Limb (tissue), 2 donors: ENCODE data around the gene GALR3.

ENCODE experiments used
- DNase-seq, 2 donors: peaks; one replicate each; pipeline ENCODE4 v3.0.0-alpha.2; 2016; ENCODE audit errors: extremely low spot score in 2 of 2

The GALR3 gene

DNA sequence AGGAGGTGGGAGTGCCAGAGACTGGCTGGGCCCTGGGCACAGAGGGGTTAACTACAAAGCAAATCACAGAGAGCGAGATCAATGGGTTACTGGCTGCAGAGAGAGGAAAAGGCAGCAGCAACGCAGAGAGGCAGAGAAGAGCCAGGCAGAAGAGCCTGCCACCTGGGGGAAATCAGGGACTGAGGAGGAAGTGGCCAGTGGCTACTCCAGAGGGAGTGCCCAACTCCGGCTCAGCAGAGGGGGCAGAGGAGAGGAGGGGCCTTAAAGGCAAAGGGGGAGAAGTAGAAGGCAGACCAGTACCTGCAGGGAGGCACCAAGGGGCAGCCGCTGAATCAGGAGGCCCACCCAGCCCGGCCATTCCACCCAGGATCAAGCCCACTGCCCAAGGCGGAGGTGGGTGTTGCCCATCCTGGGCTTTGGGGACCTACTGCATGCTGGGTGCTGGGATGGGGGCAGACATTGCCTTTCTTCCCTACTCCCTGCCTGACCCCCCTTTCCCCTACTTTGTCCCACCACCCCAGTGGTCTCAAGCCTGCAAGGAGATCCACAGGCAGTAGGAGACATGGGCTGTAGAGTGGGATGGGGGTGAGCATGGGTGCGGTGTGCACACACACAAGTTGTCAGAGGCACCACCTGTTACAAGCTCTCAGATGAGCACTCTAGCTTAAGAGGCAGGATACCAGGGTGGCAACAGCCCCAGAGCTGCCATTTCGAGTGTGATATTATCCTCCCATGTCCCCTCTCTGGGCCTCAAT lies 926 bp upstream of the GALR3 start:
- no peak for DNase-seq

GRCh38 chr22:37824674-37825641 lies 1.8 kb downstream of the GALR3 start:
- DNase-seq = peak in 1 of 2 donors; percentile 51

DNA sequence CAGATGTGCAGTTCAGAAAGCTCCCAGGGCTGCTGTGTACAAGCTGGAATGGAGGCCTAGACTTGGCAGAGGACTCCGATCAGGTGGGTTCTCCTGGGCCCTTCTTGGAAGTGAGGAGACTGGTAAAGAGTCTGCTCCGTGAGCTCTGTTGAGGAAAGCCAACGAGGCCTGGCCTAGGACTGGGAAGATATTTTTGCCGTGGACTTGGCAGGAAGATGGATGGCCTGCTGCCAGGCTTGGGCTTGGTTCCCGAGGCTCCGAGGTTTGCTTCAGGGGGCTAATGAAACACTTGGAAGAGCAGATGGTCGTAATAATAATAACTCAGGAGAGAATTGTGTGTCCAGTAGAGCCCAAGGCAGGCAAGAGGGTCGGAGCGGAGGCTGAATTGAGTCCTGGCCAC lies 3.9 kb downstream of the GALR3 start:
- DNase-seq = peak in 1 of 2 donors; percentile 78

DNA sequence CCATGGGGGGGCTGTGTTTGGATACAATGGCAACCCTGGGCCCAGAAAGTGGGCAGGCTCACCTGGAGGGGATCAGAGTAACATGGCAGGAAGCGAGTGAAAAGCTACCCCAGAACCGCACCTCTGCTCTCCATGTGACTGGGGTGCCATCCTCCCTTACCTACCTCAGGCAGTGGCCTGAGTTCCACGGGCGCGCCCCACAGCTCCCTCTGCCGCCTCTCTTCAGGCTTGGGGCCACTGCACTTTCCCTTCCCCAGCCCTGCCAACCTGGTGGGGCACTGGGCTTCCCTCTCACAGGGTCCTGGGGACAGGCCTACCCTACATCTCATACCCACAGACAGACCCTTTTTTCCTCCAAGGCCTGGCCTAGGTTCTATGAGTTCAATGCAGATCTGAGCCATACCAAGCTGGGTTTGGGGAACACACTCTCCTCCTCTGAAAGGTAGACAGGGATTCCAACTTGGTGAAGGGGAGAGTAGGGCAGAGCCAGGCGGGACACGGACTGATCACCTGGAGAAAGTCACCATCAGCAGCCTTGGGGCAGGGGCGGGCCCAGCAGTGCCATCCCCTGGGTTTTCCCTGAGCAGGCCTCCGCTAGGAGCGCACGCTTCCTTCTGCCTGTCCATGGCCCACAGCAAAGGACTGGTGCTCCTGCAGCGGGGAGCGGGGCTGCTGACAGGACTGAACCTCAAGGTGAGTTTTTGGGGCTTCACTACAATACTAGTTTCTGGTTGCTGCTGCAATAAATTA lies 7.1 kb downstream of the GALR3 start:
- DNase-seq = no peak

- DNase-seq = no peak
Measured at GRCh38 chr22:37831472-37831871, 8.3 kb downstream of the GALR3 start.

DNA sequence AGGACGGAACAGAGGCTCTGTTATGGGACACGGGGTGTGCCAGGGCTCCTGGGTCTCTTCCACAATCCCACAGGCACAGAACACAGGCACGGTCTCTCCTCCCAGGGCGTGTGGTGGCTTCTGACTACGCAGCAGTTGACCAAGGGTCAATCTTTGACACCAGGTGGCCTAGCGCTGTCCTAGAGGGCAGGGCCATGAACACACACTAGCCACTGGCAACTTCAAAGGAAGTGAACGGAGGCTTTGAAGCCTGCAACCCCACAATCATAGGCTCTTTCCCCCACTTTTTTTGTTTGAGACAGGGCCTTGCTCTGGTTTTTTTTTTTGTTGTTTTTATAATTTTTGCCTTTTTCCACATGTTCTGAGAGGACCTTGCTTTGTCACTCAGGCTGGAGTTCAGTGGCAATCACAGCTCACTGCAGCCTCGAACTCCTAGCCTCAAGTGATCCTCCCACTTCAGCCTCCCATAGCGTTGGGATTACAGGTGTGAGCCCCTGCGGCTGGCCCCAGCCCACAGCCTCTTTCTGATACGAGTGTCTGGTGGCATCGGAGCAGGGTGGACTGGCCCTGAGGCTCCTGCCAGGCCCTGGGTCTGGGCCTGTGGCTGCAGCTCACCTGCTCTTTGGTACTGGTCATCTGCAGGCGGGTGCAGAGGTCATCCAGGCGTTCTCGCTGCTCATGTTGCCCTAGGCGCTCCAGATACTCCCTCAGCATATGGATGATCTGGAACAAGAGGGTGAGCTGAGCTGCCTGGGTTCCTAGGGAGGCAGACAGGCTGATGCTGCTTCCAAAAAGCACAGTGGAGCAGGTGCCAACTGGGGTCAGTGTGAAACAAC lies 9.1 kb downstream of the GALR3 start:
- no peak for DNase-seq

DNA sequence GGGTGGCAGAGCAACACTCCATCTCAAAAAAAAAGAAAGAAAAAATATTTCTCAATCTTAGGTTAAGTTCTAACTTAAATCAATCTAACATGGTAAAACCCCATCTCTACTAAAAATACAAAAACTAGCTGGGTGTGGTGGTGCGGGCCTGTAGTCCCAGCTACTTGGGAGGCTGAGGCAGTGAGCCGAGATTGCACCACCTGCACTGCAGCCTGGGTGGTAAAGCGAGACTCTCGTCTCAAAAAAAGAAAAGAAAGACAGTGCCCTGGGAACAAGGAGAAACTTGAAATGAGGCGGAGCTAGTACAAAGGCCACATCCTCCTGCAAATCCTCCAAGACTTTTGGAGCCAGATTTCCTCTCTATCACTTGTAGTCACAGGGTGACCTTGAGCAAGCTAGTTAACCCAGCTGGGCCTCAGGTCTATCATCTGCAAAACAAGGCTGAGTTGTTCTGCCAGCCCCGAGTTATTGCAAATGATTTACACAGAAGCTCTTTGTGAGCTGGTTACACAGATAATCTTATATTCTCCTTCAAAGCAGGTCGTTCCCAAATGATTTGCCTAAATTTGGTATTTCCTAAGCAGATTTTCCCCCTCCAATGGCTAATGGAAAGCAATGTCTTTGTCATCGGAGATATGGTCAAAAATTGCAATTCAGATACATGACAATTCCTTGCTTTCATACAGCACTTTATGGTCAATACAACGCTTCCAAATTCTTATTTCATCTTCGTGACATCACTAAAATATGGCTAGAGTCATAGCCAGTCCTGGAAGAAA lies 19.0 kb downstream of the GALR3 start:
- no peak for DNase-seq

GRCh38 chr22:37843741-37844089 lies 20.5 kb downstream of the GALR3 start:
- DNase-seq = no peak

- no peak for DNase-seq
Measured at GRCh38 chr22:37844904-37845329, 21.7 kb downstream of the GALR3 start.

- no peak for DNase-seq
Measured at GRCh38 chr22:37846433-37846832, 23.3 kb downstream of the GALR3 start.

DNA sequence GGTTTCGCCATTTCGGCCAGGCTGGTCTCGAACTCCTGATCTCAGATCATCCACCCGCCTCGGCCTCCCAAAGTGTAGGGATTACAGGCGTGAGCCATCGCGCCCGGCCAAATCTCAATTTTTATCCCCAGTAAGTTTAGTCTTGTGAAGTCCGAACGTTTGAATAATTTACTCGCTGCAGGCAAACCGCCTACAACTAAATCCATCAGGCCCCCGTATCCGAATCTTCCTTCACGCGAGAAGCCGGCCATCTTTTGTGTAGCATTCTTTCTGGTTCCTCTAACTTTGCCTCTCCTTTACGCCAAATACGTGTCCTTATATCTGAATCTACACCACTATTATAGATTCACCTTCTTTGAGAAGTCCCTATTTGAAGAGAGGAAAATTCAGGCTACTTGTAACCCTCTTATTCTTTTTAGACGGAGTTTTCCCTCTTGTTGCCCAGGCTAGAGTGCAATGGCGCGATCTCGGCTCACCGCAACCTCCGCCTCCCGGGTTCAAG lies 25.5 kb downstream of the GALR3 start:
- DNase-seq = no peak

DNA sequence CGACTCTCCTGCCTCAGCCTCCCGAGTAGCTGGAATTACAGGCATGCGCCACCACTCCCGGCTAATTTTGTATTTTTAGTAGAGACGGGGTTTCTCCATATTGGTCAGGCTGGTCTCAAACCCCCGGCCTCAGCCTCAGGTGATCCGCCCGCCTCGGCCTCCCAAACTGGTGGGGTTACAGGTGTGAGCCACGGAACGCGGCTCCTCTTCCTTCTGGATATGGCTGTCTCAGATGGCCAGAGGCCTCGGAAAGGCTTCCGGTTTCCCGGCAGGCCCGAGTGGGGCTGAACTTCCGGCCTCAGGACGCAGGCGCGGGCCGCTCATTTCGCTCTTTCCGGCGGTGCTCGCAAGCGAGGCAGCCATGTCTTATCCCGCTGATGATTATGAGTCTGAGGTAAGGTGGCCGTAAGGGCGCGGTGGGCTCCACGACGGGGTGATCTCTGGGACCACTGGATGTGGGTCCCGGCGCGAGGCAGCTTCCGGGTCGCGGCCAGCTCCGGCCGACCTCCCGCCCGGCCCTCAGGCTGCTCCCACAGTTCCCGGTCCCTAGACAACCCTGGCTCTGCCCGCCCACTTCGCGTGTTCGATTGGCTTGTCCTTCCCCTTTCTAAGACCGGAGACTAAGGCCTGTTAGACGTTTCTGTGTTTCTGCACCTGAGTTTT lies 26.0 kb downstream of the GALR3 start, which contains the start of gene EIF3L:
Gene EIF3L, plus strand, starts transcription at position 331 of the 663 bp plus-strand sequence. Its CDS starts 31 bp downstream, at position 362.
- peak; percentile 92 for DNase-seq

GRCh38 chr22:37850801-37851200 lies 27.6 kb downstream of the GALR3 start:
- DNase-seq = no peak

DNA sequence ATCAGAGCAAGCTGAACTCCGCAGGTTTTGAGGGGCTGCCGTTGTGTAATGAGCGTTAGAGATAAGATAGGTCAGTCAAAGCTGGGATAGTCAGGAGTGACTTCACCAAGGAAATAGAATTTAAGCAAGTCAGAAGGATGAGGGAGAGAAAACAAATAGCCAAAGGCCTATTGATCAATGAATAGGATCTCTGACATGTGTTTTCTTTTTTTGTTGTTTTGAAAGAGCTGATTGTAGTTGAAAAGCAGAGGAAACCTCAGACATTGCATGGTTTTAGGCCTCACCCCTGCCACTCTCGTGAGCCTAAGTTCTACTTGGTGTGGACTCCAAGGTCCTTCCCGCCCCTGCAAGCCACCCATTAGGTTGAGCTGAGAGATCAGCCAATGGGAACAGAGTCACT lies 29.2 kb downstream of the GALR3 start:
- DNase-seq = no peak

- no peak for DNase-seq
Measured at GRCh38 chr22:37854946-37855345, 31.8 kb downstream of the GALR3 start.

GRCh38 chr22:37855462-37855861 lies 32.3 kb downstream of the GALR3 start:
- DNase-seq = no peak

DNA sequence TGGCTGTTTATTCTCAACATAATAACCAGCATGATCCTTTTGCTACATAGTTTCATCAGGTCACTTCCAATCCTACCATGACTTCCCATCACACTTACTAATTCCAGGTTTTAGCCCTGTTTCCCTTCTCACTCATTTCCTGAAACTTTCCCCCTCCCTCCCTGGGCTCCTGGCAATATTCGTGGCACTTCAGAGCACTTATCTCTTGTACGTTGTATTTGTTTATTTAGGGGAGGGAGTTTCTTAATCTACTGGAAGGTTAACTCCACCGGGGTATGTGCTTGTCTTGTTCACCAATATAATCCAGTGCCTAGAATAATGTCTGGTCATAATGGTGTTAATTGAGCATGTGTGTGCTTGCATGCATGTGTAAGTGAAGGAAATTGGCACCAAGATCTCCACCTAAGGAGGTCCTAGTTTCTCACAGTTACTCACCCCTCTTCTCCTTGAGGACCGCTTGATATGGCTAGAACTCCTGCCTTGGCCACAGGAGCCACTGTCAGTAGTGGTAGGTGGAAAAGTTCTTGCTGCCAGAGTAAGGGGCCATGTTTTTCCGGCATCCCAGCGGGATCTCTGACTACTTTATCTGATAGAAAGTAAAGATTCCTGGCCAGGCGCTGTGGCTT lies 37.7 kb downstream of the GALR3 start:
- no peak for DNase-seq

DNA sequence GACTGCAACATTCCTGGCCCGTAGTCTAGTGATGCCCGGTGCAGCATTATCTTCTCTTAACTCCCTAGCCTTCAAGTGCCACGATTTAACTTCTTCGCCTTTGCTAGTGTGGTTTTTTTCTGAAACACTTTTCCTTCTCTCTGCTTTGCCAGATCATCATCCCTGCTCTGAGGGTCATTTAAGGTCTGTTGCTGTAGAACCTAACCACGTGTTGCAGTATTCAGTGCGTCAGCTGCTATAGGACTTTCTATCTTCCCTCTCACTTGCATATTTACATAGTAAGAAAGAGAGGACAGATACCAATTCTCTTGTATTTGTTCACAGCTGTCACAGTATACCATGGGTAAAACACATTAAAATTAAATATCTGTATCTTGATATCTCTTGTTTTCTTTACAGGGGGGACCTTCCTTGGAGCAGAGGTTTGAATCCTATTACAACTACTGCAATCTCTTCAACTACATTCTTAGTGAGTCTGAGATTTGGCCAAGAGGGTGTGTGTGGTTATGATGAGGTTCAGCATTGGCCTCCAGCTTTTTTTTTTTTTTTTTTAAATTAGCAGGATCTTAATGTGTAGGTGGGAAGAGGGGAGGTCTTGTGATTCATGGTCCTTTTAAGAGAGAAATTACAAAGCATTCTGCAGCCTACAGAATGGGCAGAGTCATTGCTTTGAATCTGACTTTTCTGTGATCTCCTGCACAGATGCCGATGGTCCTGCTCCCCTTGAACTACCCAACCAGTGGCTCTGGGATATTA lies 39.6 kb downstream of the GALR3 start:
- no peak for DNase-seq
